ENCODE results near the gene NTHL1. TPM values are rescaled to one million over a fixed set of nuclear protein-coding genes. Genes with fewer than 3 reads are reported as not detected.

The NTHL1 gene
- total and polyA plus RNA-seq, 2 donors (not counting 1 experiment from before 2014, with no cell fraction given): 8.4 to 44.4 TPM

GRCh38 chr16:2044541-2044940, 3.1 kb downstream of the NTHL1 start:
- Histone ChIP-seq H3K9ac (ENCODE audit: insufficient read depth, low read length) (no peak overlapping the region), H3K79me2 (ENCODE audit: control insufficient read depth, insufficient read depth, low read length) (peaks cover 13% of the 10 kb centered on the region), H4K20me1 (ENCODE audit: control insufficient read depth, extremely low read depth, insufficient read depth, low read length) (no peaks in the 10 kb centered on the region), H3K27me3 (ENCODE audit: control insufficient read depth, insufficient read depth, low read length) (no peaks in the 10 kb centered on the region), H3K4me2 (ENCODE audit: extremely low read depth, insufficient read depth, low read length) (no peak overlapping the region), H3K4me3 (replicated peaks in 1 of 4; ENCODE audit: control extremely low read depth in 1 of 4, insufficient read depth in 1 of 4, low read depth in 3 of 4, low read length in 4 of 4) (no peak overlapping the region), H3K4me1 (ENCODE audit: control insufficient read depth, extremely low read depth, insufficient read depth, low read length) (peaks cover 20% of the 10 kb centered on the region), H3K9me3 (ENCODE audit: control insufficient read depth, insufficient read depth, low read depth, low read length) (no peaks in the 10 kb centered on the region), H2AFZ (ENCODE audit: low read length) (no peak overlapping the region), H3K27ac (ENCODE audit: insufficient read depth, low read length) (no peak overlapping the region), H3K36me3 (ENCODE audit: control insufficient read depth, insufficient read depth, low read length) (peaks cover 2% of the 10 kb centered on the region)
- TF ChIP-seq EZH2 (IDR thresholded peaks at IDR 0.05; ENCODE audit: low read length, missing control alignments): no peak
- TF ChIP-seq CTCF (conservative IDR thresholded peaks at IDR 0.05 in 1 of 2, IDR thresholded peaks at IDR 0.05 in 1 of 2; ENCODE audit: low read depth in 1 of 2, low read length in 2 of 2): no peak
- DNase-seq (ENCODE audit: low read depth in 2 of 2): no peak

- Histone ChIP-seq H3K4me2 (ENCODE audit: extremely low read depth, insufficient read depth, low read length) (no peak overlapping the region), H3K79me2 (ENCODE audit: control insufficient read depth, insufficient read depth, low read length) (peaks cover 8% of the 10 kb centered on the region), H3K9me3 (ENCODE audit: control insufficient read depth, insufficient read depth, low read depth, low read length) (no peaks in the 10 kb centered on the region), H3K4me3 (replicated peaks in 1 of 4; ENCODE audit: control extremely low read depth in 1 of 4, insufficient read depth in 1 of 4, low read depth in 3 of 4, low read length in 4 of 4) (no peak overlapping the region), H3K9ac (ENCODE audit: insufficient read depth, low read length) (no peak overlapping the region), H3K27ac (ENCODE audit: insufficient read depth, low read length) (no peak overlapping the region), H4K20me1 (ENCODE audit: control insufficient read depth, extremely low read depth, insufficient read depth, low read length) (no peaks in the 10 kb centered on the region), H2AFZ (ENCODE audit: low read length) (no peak overlapping the region), H3K27me3 (ENCODE audit: control insufficient read depth, insufficient read depth, low read length) (no peaks in the 10 kb centered on the region), H3K4me1 (ENCODE audit: control insufficient read depth, extremely low read depth, insufficient read depth, low read length) (peaks cover 27% of the 10 kb centered on the region), H3K36me3 (ENCODE audit: control insufficient read depth, insufficient read depth, low read length) (peaks cover 3% of the 10 kb centered on the region)
- DNase-seq (ENCODE audit: low read depth in 2 of 2): no peak
- TF ChIP-seq EZH2 (IDR thresholded peaks at IDR 0.05; ENCODE audit: low read length, missing control alignments) (no peak), CTCF (conservative IDR thresholded peaks at IDR 0.05 in 1 of 2, IDR thresholded peaks at IDR 0.05 in 1 of 2; ENCODE audit: low read depth in 1 of 2, low read length in 2 of 2) (no peak)
These were observed 3.8 kb downstream of the NTHL1 start for GRCh38 chr16:2043667-2044451.

GRCh38 chr16:2042986-2043666, 4.5 kb downstream of the NTHL1 start:
- no peak for TF ChIP-seq CTCF (conservative IDR thresholded peaks at IDR 0.05 in 1 of 2, IDR thresholded peaks at IDR 0.05 in 1 of 2; ENCODE audit: low read depth in 1 of 2, low read length in 2 of 2)
- Histone ChIP-seq H3K36me3 (ENCODE audit: control insufficient read depth, insufficient read depth, low read length) (peaks cover 6% of the 10 kb centered on the region), H2AFZ (ENCODE audit: low read length) (no peak overlapping the region), H3K4me2 (ENCODE audit: extremely low read depth, insufficient read depth, low read length) (no peak overlapping the region), H3K4me1 (ENCODE audit: control insufficient read depth, extremely low read depth, insufficient read depth, low read length) (peaks cover 32% of the 10 kb centered on the region), H4K20me1 (ENCODE audit: control insufficient read depth, extremely low read depth, insufficient read depth, low read length) (no peaks in the 10 kb centered on the region), H3K4me3 (replicated peaks in 1 of 4; ENCODE audit: control extremely low read depth in 1 of 4, insufficient read depth in 1 of 4, low read depth in 3 of 4, low read length in 4 of 4) (no peak overlapping the region), H3K79me2 (ENCODE audit: control insufficient read depth, insufficient read depth, low read length) (peaks cover under 1% of the 10 kb centered on the region), H3K27me3 (ENCODE audit: control insufficient read depth, insufficient read depth, low read length) (no peaks in the 10 kb centered on the region), H3K9me3 (ENCODE audit: control insufficient read depth, insufficient read depth, low read depth, low read length) (no peaks in the 10 kb centered on the region), H3K9ac (ENCODE audit: insufficient read depth, low read length) (no peak overlapping the region), H3K27ac (ENCODE audit: insufficient read depth, low read length) (no peak overlapping the region)
- DNase-seq (ENCODE audit: low read depth in 2 of 2): no peak
